ENCODE measurements around the gene EPS15.

DNA sequence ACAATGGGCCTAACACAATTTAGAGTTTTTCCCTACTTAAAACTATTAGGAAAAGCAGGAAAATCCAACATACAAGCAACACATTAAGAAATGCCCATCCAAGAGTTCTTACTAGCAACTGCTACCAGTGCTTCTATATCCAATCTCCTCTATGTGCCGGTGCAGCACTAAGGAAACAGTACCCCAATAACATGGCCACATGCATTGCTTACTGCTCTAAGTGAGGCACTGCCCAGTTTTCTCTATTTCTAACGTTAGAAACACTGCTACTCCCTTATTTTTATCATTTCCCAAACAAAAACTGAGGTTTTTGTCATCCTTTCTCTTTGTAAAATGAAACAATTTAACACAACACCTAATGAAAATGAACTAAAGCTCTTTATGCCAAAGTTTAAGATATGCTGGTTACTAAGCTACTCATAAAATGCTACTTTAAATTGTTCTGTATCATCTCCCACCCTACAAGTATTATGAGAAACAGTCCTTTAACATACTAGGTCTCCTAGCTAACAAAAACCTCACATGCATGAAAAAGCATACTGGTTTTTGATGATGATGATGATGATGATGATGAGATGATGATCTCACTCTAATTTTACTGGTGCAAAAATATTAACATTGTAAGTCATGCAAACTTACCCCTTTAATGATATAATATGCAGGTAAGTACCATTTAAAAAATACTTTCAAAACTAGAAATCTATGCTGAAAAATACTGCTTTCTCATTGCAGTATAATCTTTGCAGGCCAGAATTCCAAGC is 98.0 kb downstream of the EPS15 start:
- TF ChIP-seq POLR2A (IDR thresholded peaks at IDR 0.05), result no peak
- TF ChIP-seq, protein P1, sequence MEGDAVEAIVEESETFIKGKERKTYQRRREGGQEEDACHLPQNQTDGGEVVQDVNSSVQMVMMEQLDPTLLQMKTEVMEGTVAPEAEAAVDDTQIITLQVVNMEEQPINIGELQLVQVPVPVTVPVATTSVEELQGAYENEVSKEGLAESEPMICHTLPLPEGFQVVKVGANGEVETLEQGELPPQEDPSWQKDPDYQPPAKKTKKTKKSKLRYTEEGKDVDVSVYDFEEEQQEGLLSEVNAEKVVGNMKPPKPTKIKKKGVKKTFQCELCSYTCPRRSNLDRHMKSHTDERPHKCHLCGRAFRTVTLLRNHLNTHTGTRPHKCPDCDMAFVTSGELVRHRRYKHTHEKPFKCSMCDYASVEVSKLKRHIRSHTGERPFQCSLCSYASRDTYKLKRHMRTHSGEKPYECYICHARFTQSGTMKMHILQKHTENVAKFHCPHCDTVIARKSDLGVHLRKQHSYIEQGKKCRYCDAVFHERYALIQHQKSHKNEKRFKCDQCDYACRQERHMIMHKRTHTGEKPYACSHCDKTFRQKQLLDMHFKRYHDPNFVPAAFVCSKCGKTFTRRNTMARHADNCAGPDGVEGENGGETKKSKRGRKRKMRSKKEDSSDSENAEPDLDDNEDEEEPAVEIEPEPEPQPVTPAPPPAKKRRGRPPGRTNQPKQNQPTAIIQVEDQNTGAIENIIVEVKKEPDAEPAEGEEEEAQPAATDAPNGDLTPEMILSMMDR (IDR thresholded peaks at IDR 0.05), result no peak
- TF ChIP-seq POLR2AphosphoS5 (IDR thresholded peaks at IDR 0.05), result no peak
- TF ChIP-seq EP300 (IDR thresholded peaks at IDR 0.05), result no peak

Measured in stomach (tissue), 4 donors.